ENCODE measurements around the gene MACROD2.

GRCh38 chr20:16007962-16008361 is 2012.6 kb downstream of the MACROD2 start:
- TF ChIP-seq ZFX (IDR thresholded peaks at IDR 0.05): no peak
- TF ChIP-seq, protein P1, sequence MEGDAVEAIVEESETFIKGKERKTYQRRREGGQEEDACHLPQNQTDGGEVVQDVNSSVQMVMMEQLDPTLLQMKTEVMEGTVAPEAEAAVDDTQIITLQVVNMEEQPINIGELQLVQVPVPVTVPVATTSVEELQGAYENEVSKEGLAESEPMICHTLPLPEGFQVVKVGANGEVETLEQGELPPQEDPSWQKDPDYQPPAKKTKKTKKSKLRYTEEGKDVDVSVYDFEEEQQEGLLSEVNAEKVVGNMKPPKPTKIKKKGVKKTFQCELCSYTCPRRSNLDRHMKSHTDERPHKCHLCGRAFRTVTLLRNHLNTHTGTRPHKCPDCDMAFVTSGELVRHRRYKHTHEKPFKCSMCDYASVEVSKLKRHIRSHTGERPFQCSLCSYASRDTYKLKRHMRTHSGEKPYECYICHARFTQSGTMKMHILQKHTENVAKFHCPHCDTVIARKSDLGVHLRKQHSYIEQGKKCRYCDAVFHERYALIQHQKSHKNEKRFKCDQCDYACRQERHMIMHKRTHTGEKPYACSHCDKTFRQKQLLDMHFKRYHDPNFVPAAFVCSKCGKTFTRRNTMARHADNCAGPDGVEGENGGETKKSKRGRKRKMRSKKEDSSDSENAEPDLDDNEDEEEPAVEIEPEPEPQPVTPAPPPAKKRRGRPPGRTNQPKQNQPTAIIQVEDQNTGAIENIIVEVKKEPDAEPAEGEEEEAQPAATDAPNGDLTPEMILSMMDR (conservative IDR thresholded peaks at IDR 0.05): peak; percentile 22; the same call in 1 of the 2 replicates
